GM18861 (cell line): Measurements from ENCODE around the gene CNPY4.
"Not testable (repeated sequence)": the region's sequence is repeated elsewhere in the genome, so short reads cannot be mapped to it uniquely, and the experiment has no call there.

Source experiments
- ATAC-seq: cut with Tn5 transposase; IDR thresholded peaks from one replicate; pipeline ENCODE4 v1.9.1; 2021; ENCODE audit not compliant: unreplicated experiment

CNPY4 gene

GRCh38 chr7:100146350-100146749, 26.9 kb downstream of the CNPY4 start:
- ATAC-seq = not testable (repeated sequence)

GRCh38 chr7:100147278-100147677, 27.8 kb downstream of the CNPY4 start:
- ATAC-seq = no peak

- ATAC-seq = no peak
These were observed 28.8 kb downstream of the CNPY4 start for GRCh38 chr7:100148225-100148558.

GRCh38 chr7:100148559-100149328, 29.3 kb downstream of the CNPY4 start, which contains the start of gene LAMTOR4:
TSS of gene LAMTOR4 (plus strand) at chr7:100148918. CDS start at chr7:100148973, 55 bp downstream.
- peak; percentile 98 for ATAC-seq

- no peak for ATAC-seq
These were observed 33.0 kb downstream of the CNPY4 start for GRCh38 chr7:100152404-100152803.

GRCh38 chr7:100152937-100153666, 33.7 kb downstream of the CNPY4 start:
- ATAC-seq = no peak

- no peak for ATAC-seq
These were observed 34.5 kb downstream of the CNPY4 start for GRCh38 chr7:100153708-100154535.

- ATAC-seq = no peak
These were observed 35.4 kb downstream of the CNPY4 start for GRCh38 chr7:100154651-100155491.

GRCh38 chr7:100155553-100156317, 36.3 kb downstream of the CNPY4 start:
- no peak for ATAC-seq

- ATAC-seq = no peak
These were observed 37.1 kb downstream of the CNPY4 start for GRCh38 chr7:100156331-100157068.

- ATAC-seq = no peak
These were observed 37.6 kb downstream of the CNPY4 start for GRCh38 chr7:100157069-100157333.

GRCh38 chr7:100157334-100158228, 38.1 kb downstream of the CNPY4 start:
- ATAC-seq = no peak

GRCh38 chr7:100158229-100159098, 39.0 kb downstream of the CNPY4 start, which contains the start of gene TRAPPC14:
TSS of gene TRAPPC14 (minus strand) at chr7:100158723. CDS start at chr7:100158499, 224 bp downstream.
- ATAC-seq = peak; percentile 65

GRCh38 chr7:100159099-100159623, 39.7 kb downstream of the CNPY4 start:
- no peak for ATAC-seq

- no peak for ATAC-seq
These were observed 40.6 kb downstream of the CNPY4 start for GRCh38 chr7:100160067-100160466.

GRCh38 chr7:100163006-100163531, 43.6 kb downstream of the CNPY4 start:
- ATAC-seq = no peak

GRCh38 chr7:100163871-100164270, 44.4 kb downstream of the CNPY4 start:
- ATAC-seq = no peak
